PC-9 (cell line): Measurements from ENCODE around the gene GAS7. TPM values are rescaled to one million over a fixed set of nuclear protein-coding genes. Genes with fewer than 3 reads are reported as not detected.
A peak's percentile ranks its signal among the peaks of the same experiment; 100 is the strongest.

Experiments used
- BruUV-seq: library from RNA; stranded (reverse); fragments of 400-500 nt; replicated peaks from 2 replicates; lab custom pipeline; 2021; lab: Mats Ljungman, UMichigan
- CTCF ChIA-PET: fragments of 300-600 bp; sonication (Branson Sonifier 250); formaldehyde crosslinking; loops from one replicate; lab custom pipeline; 2022; ENCODE audit warnings: antibody characterized with exemption; lab: Charles Lee
- POLR2A ChIA-PET: fragments of 300-600 bp; sonication (Branson Sonifier 250); formaldehyde crosslinking; loops from one replicate; lab custom pipeline; 2022; ENCODE audit warnings: antibody characterized with exemption; ENCODE audit not compliant: unreplicated experiment; lab: Charles Lee
- DNase-seq, 2 experiments: peaks; one replicate each; pipeline versions ENCODE4 v3.0.0 to v3.0.0-alpha.2; 2015 to 2022; ENCODE audit warnings: mixed read lengths in 1 of 2
- H2AFZ ChIP-seq: fragments of 200-600 bp; sonication (generic); 2 replicates; pipeline ENCODE4 v1.8.1; 2017; ENCODE audit warnings: antibody characterized with exemption
- H3F3A ChIP-seq: fragments of 200-600 bp; sonication (generic); 2 replicates; pipeline ENCODE4 v1.8.1; 2017; ENCODE audit warnings: antibody characterized with exemption, mild to moderate bottlenecking, low read depth; ENCODE audit not compliant: insufficient read depth
- H3K27ac ChIP-seq: fragments of 200-600 bp; sonication (generic); 2 replicates; pipeline ENCODE4 v1.6.1; 2016; ENCODE audit warnings: mixed run types
- H3K27me3 ChIP-seq: fragments of 200-600 bp; sonication (generic); 2 replicates; pipeline ENCODE4 v1.6.1; 2016; ENCODE audit warnings: low read depth, mixed run types; ENCODE audit not compliant: insufficient read depth
- H3K36me3 ChIP-seq: fragments of 200-600 bp; sonication (generic); 2 replicates; pipeline ENCODE4 v1.6.1; 2016; ENCODE audit warnings: low read depth, mixed run types
- H3K4me1 ChIP-seq: fragments of 200-600 bp; sonication (generic); replicated peaks from 2 replicates; pipeline ENCODE4 v1.6.1; 2016; ENCODE audit warnings: mixed run types; ENCODE audit not compliant: insufficient read depth
- H3K4me2 ChIP-seq: fragments of 200-600 bp; sonication (generic); 2 replicates; pipeline ENCODE4 v1.6.1; 2017; ENCODE audit warnings: mixed run types
- H3K4me3 ChIP-seq: fragments of 200-600 bp; sonication (generic); 2 replicates; pipeline ENCODE4 v1.6.1; 2016; ENCODE audit warnings: mixed run types
- H3K79me2 ChIP-seq: fragments of 200-600 bp; sonication (generic); 2 replicates; pipeline ENCODE4 v1.6.1; 2017; ENCODE audit warnings: low read depth, mixed run types
- H3K9me2 ChIP-seq: fragments of 200-600 bp; sonication (generic); 2 replicates; pipeline ENCODE4 v1.8.1; 2017; ENCODE audit warnings: mild to moderate bottlenecking; ENCODE audit not compliant: insufficient read depth
- H3K9me3 ChIP-seq: fragments of 200-600 bp; sonication (generic); 2 replicates; pipeline ENCODE4 v1.8.1; 2016; ENCODE audit warnings: low read depth; ENCODE audit not compliant: insufficient read depth
- H4K20me1 ChIP-seq: fragments of 200-600 bp; sonication (generic); 2 replicates; pipeline ENCODE4 v1.8.1; 2017; ENCODE audit not compliant: insufficient read depth
- EZH2 ChIP-seq: fragments of 200-600 bp; sonication (generic); IDR thresholded peaks from 2 replicates; pipeline ENCODE4 v1.8.0; 2017; ENCODE audit warnings: antibody characterized with exemption, low read depth
- intact Hi-C: fragments of 100-400 bp; cut with micrococcal nuclease; formaldehyde crosslinking; loops from one replicate; pipeline ENCODE4 v1.10.0; 2022; ENCODE audit not compliant: unreplicated experiment
- total RNA-seq: library from RNA; stranded (reverse); gene quantifications from 2 replicates; pipeline ENCODE4 v1.2.3, GENCODE V29; 2021
- TF ChIP-seq, protein P1 (sequence below): fragments of 200-600 bp; sonication (generic); conservative IDR thresholded peaks from 2 replicates; pipeline ENCODE4 v1.6.1; 2017; ENCODE audit warnings: mixed run types, antibody characterized with exemption, mild to moderate bottlenecking, moderate library complexity

GAS7 gene
- total RNA-seq, 1 experiment from 2014 or later = not detected

DNA sequence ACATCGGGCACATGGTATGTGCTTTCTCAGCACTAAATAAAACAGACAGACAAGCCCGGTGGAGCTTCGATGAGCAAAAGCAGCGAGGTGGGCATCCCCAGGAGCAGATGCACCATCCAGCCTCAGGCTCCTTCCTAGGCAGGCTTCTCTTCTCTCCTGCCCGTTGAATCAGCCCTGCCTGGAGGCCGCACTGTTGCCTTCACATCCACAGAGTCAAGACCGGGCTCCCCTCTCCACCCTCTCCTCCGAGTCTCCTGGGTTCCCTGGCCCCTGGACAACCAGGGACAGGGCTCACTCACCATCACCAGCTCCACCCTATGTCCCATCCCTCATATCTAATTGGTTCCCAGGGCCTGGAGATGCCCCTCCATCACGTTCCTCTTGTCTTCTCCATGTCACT lies 213.6 kb downstream of the GAS7 start:
- Histone ChIP-seq H3K4me2 (no peak overlapping the region), H3K4me1 (no peaks in the 10 kb centered on the region), H3K27me3 (peaks cover 42% of the 10 kb centered on the region), H2AFZ (no peak overlapping the region), H3K4me3 (no peak overlapping the region), H3K36me3 (no peaks in the 10 kb centered on the region), H3K27ac (no peak overlapping the region), H3K79me2 (no peaks in the 10 kb centered on the region), H3K9me2 (no peaks in the 10 kb centered on the region), H4K20me1 (no peaks in the 10 kb centered on the region), H3F3A (no peaks in the 10 kb centered on the region), H3K9me3 (no peaks in the 10 kb centered on the region)
- DNase-seq = no peak
- BruUV-seq = no TSS peak
- ChIA-PET POLR2A (no interaction called here), CTCF (no interaction called here)
- intact Hi-C loops = loop anchor here (1.0 kb wide), 1 partner anchor 255 kb away; no protein-coding TSS in a partner anchor
- no peak for TF ChIP-seq EZH2
- TF ChIP-seq, protein P1, sequence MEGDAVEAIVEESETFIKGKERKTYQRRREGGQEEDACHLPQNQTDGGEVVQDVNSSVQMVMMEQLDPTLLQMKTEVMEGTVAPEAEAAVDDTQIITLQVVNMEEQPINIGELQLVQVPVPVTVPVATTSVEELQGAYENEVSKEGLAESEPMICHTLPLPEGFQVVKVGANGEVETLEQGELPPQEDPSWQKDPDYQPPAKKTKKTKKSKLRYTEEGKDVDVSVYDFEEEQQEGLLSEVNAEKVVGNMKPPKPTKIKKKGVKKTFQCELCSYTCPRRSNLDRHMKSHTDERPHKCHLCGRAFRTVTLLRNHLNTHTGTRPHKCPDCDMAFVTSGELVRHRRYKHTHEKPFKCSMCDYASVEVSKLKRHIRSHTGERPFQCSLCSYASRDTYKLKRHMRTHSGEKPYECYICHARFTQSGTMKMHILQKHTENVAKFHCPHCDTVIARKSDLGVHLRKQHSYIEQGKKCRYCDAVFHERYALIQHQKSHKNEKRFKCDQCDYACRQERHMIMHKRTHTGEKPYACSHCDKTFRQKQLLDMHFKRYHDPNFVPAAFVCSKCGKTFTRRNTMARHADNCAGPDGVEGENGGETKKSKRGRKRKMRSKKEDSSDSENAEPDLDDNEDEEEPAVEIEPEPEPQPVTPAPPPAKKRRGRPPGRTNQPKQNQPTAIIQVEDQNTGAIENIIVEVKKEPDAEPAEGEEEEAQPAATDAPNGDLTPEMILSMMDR = no peak

DNA sequence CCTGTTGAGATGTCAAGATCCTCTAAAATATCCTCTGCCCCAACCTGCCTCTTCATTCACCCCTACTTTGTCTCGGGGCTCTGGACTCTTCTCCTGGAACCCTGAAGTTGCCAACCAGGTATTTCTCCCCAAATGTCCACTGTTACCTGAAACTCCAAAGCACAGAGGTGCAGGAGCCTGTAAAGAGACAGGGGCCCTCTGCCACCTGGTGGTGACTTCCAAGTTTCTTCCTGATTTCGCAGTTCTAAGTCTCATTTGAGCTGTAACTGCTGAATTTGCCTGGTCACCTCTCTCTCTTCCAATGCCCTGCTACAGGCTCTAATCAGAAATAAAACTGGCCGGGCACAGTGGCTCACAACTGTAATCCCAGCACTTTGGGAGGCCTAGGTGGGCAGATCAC lies 216.2 kb downstream of the GAS7 start:
- intact Hi-C loops = loop anchor here (1.0 kb wide), 1 partner anchor 58 kb away; no protein-coding TSS in a partner anchor
- Histone ChIP-seq H3K9me3 (no peaks in the 10 kb centered on the region), H4K20me1 (no peaks in the 10 kb centered on the region), H3K79me2 (no peaks in the 10 kb centered on the region), H3K27ac (no peak overlapping the region), H3K9me2 (no peaks in the 10 kb centered on the region), H3K27me3 (peaks cover 57% of the 10 kb centered on the region), H3K36me3 (no peaks in the 10 kb centered on the region), H3K4me3 (no peak overlapping the region), H3F3A (no peaks in the 10 kb centered on the region), H3K4me2 (no peak overlapping the region), H2AFZ (no peak overlapping the region), H3K4me1 (no peaks in the 10 kb centered on the region)
- BruUV-seq = no TSS peak
- ChIA-PET POLR2A (no interaction called here), CTCF (no interaction called here)
- TF ChIP-seq, protein P1 = peak; percentile 54
- TF ChIP-seq EZH2 = no peak
- peak in 1 of 2 experiments; percentile 25 for DNase-seq

DNA sequence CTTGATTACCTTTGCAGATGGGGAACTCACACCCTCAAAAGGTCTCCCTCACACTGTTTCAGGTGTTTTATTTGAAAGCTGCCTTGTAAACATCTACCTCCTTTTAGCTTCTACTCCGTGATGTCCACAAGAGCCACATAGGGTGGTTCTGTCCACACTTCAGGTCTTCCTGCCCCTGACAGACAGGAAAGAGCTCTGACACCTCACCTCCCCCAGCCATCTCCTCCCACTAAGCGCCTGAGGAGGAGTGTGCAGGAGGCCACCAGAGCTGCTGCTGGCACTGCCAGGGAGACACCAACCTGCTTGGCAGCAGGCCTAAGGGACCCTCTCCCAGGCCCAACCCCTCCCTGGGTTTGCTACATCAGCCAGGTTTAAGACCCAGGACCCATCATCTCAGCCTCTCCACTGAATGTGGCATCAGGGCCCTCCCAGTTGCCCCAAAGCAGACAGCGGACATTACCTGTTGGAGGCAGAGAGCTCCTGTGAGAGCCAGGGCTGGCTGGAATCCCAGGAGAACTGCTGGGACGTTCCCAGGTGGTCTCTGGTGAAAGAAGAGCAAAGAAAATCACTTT lies 217.0 kb downstream of the GAS7 start:
- no peaks in the 10 kb centered on the region for H3K4me1 ChIP-seq
- no peak for TF ChIP-seq EZH2
- TF ChIP-seq, protein P1 = no peak
- CTCF ChIA-PET = no interaction called here
- no peaks in the 10 kb centered on the region for H3K36me3 ChIP-seq
- no peak overlapping the region for H3K27ac ChIP-seq
- peaks cover 65% of the 10 kb centered on the region for H3K27me3 ChIP-seq
- POLR2A ChIA-PET = no interaction called here
- no peak overlapping the region for H3K4me2 ChIP-seq
- H4K20me1 ChIP-seq = no peaks in the 10 kb centered on the region
- BruUV-seq = no TSS peak
- H3K4me3 ChIP-seq = no peak overlapping the region
- no peaks in the 10 kb centered on the region for H3K9me3 ChIP-seq
- H2AFZ ChIP-seq = no peak overlapping the region
- H3K79me2 ChIP-seq = no peaks in the 10 kb centered on the region
- no peak for DNase-seq
- H3F3A ChIP-seq = no peaks in the 10 kb centered on the region
- intact Hi-C loops = no loop called here
- no peaks in the 10 kb centered on the region for H3K9me2 ChIP-seq
